Panc1 (cell line): ENCODE results near the gene RALGPS1. TPM values are rescaled to one million over a fixed set of nuclear protein-coding genes. Genes with fewer than 3 reads are reported as not detected.

Source experiments
- ATAC-seq: fragments of 200-7000 bp; cut with Tn5 transposase; 2 replicates; pipeline ENCODE4 v1.9.1; 2020; ENCODE audit warnings: mild to moderate bottlenecking, moderate library complexity
- BruUV-seq: library from RNA; stranded (reverse); fragments of 400-500 nt; replicated peaks from 2 replicates; lab custom pipeline; 2021; lab: Mats Ljungman, UMichigan
- CTCF ChIA-PET: fragments of 300-600 bp; sonication (Branson Sonifier 250); formaldehyde crosslinking; loops from one replicate; lab custom pipeline; 2022; ENCODE audit warnings: antibody characterized with exemption; lab: Charles Lee
- POLR2A ChIA-PET: fragments of 300-600 bp; sonication (Branson Sonifier 250); formaldehyde crosslinking; loops from one replicate; lab custom pipeline; 2022; ENCODE audit warnings: antibody characterized with exemption; lab: Charles Lee
- DNase-seq: peaks from one replicate; pipeline ENCODE4 v3.0.0-alpha.2; 2010; ENCODE audit warnings: low read depth, low spot score
- H3K27ac ChIP-seq: 2 replicates; pipeline ENCODE4 v1.5.1; 2011; ENCODE audit warnings: mild to moderate bottlenecking, low read length, inconsistent platforms
- H3K27me3 ChIP-seq: fragments of 200-500 bp; sonication (Bioruptor generic); 2 replicates; pipeline ENCODE4 v1.6.0; 2014; ENCODE audit warnings: low read length, inconsistent platforms; ENCODE audit not compliant: control insufficient read depth, insufficient read depth
- H3K36me3 ChIP-seq: fragments of 200-500 bp; sonication (Bioruptor generic); 2 replicates; pipeline ENCODE4 v1.5.1; 2014; ENCODE audit warnings: inconsistent platforms, mild to moderate bottlenecking, low read length, moderate library complexity; ENCODE audit not compliant: control insufficient read depth, insufficient read depth
- H3K4me1 ChIP-seq: 2 replicates; pipeline ENCODE4 v1.5.1; 2011; ENCODE audit warnings: inconsistent platforms, mild to moderate bottlenecking, low read length, moderate library complexity; ENCODE audit not compliant: control insufficient read depth, insufficient read depth
- H3K4me3 ChIP-seq, 2 experiments: 2 replicates each; pipeline ENCODE4 v1.5.1; 2011 to 2012; ENCODE audit warnings: low read depth in 2 of 2, low read length in 2 of 2, mild to moderate bottlenecking in 2 of 2, inconsistent platforms in 1 of 2, moderate library complexity in 1 of 2
- H3K9me3 ChIP-seq: fragments of 200-500 bp; sonication (Bioruptor generic); 2 replicates; pipeline ENCODE4 v1.5.1; 2014; ENCODE audit warnings: low read depth, mild to moderate bottlenecking, inconsistent platforms, low read length, moderate library complexity; ENCODE audit not compliant: control insufficient read depth, insufficient read depth
- CTCF ChIP-seq: fragments of 450-650 bp; IDR thresholded peaks from 2 replicates; pipeline ENCODE4 v1.5.1; 2017; ENCODE audit warnings: mild to moderate bottlenecking
- POLR2AphosphoS5 ChIP-seq: IDR thresholded peaks from 2 replicates; pipeline ENCODE4 v1.6.1; 2012; ENCODE audit warnings: mild to moderate bottlenecking, low read depth, low read length, moderate library complexity
- REST ChIP-seq, 2 experiments: IDR thresholded peaks; 2 replicates each; pipeline ENCODE4 v1.6.1; 2011 to 2012; ENCODE audit warnings: low read depth in 2 of 2, control low read depth in 1 of 2, low read length in 1 of 2, mild to moderate bottlenecking in 1 of 2, moderate library complexity in 1 of 2; ENCODE audit not compliant: insufficient read depth in 1 of 2
- SIN3A ChIP-seq: IDR thresholded peaks from 2 replicates; pipeline ENCODE4 v1.6.1; 2012; ENCODE audit warnings: low read depth, mild to moderate bottlenecking, low read length, moderate library complexity, borderline replicate concordance; ENCODE audit not compliant: insufficient read depth
- TCF7L2 ChIP-seq: IDR thresholded peaks from 2 replicates; pipeline ENCODE4 v1.6.1; 2011; ENCODE audit warnings: mild to moderate bottlenecking, low read depth, low read length, inconsistent platforms
- in situ Hi-C: cut with HindIII; loops from 2 replicates; pipeline ENCODE4 v1.10.0; 2016; ENCODE audit warnings: low sequenced_read_pairs, low pct_unique_long_range_greater_than_20kb
- intact Hi-C: fragments of 100-400 bp; cut with micrococcal nuclease; formaldehyde crosslinking; loops from one replicate; pipeline ENCODE4 v1.10.0; 2022; ENCODE audit not compliant: unreplicated experiment
- total RNA-seq: library from RNA; stranded (reverse); gene quantifications from one replicate; pipeline ENCODE4 v1.2.1, GENCODE V29; 2021; ENCODE audit not compliant: unreplicated experiment

The RALGPS1 gene
- total RNA-seq, 1 experiment from 2014 or later: 7.2 TPM

GRCh38 chr9:127092041-127092608 lies 177.5 kb downstream of the RALGPS1 start:
- ChIA-PET CTCF (no interaction called here), POLR2A (no interaction called here)
- ATAC-seq: no peak

GRCh38 chr9:127093319-127094020 lies 178.9 kb downstream of the RALGPS1 start:
- intact Hi-C loops (no loop called here), in situ Hi-C loops (no loop called here)
- ChIA-PET CTCF (no interaction called here), POLR2A (no interaction called here)
- ATAC-seq (no peak), DNase-seq (no peak)
- Histone ChIP-seq H3K27ac (no peak overlapping the region), H3K4me1 (no peaks in the 10 kb centered on the region), H3K9me3 (no peaks in the 10 kb centered on the region), H3K27me3 (no peaks in the 10 kb centered on the region), H3K36me3 (no peaks in the 10 kb centered on the region), H3K4me3 (no peak overlapping the region)
- TF ChIP-seq REST (IDR thresholded peaks at IDR 0.05; ENCODE audit: insufficient read depth in 1 of 2, low read depth in 2 of 2, low read length in 1 of 2) (no peak), TCF7L2 (no peak), CTCF (no peak), POLR2AphosphoS5 (no peak), SIN3A (no peak)
- no TSS peak for BruUV-seq

More at GRCh38 chr9:127092041-127092608, 177.5 kb downstream of the RALGPS1 start:
- H3K4me1 ChIP-seq: no peaks in the 10 kb centered on the region
- no TSS peak for BruUV-seq
- in situ Hi-C loops (no loop called here), intact Hi-C loops (no loop called here)
- TF ChIP-seq CTCF: no peak
- no peak for DNase-seq
- no peak overlapping the region for H3K4me3 ChIP-seq
- H3K27me3 ChIP-seq: no peaks in the 10 kb centered on the region
- H3K36me3 ChIP-seq: no peaks in the 10 kb centered on the region
- no peak overlapping the region for H3K27ac ChIP-seq
- H3K9me3 ChIP-seq: no peaks in the 10 kb centered on the region
